ENCODE data around the gene ATG4C. TPM values are rescaled to one million over a fixed set of nuclear protein-coding genes. Genes with fewer than 3 reads are reported as not detected.

ATG4C gene
- total RNA-seq, 1 experiment from 2014 or later: 6.6 TPM

Other genes with a start within 250 kb of the ATG4C start
- not detected in 2 replicates for gene ANGPTL3, start 186.6 kb upstream of the ATG4C start, total RNA-seq (2014; rRNA removed; shearing (Covaris generic))
- gene DOCK7, start 95.7 kb upstream of the ATG4C start, total RNA-seq (2014; rRNA removed; shearing (Covaris generic)): 47.3 and 124 TPM in 2 replicates

Data from SJSA1 (cell line).